ENCODE measurements around the gene NELFA.
"Not testable (repeated sequence)": the region's sequence is repeated elsewhere in the genome, so short reads cannot be mapped to it uniquely, and the experiment has no call there.

The NELFA gene

GRCh38 chr4:2007804-2008670 is 737 bp downstream of the NELFA start:
- TF ChIP-seq ZFX (IDR thresholded peaks at IDR 0.05; ENCODE audit: borderline replicate concordance) (no peak), CTCF (IDR thresholded peaks at IDR 0.05) (no peak)
- H3K27ac ChIP-seq = peak overlapping the region; percentile 97

GRCh38 chr4:2006956-2007653 is 1.7 kb downstream of the NELFA start:
- TF ChIP-seq ZFX (IDR thresholded peaks at IDR 0.05; ENCODE audit: borderline replicate concordance) (no peak), CTCF (IDR thresholded peaks at IDR 0.05) (no peak)
- H3K27ac ChIP-seq = no peak overlapping the region; the same call in 1 of the 2 replicates

GRCh38 chr4:2006367-2006766 is 2.4 kb downstream of the NELFA start:
- TF ChIP-seq ZFX (IDR thresholded peaks at IDR 0.05; ENCODE audit: borderline replicate concordance) (no peak), CTCF (IDR thresholded peaks at IDR 0.05) (no peak)
- no peak overlapping the region for H3K27ac ChIP-seq

- H3K27ac ChIP-seq = not testable (repeated sequence)
Observed at GRCh38 chr4:2003361-2003760, 5.4 kb downstream of the NELFA start.

GRCh38 chr4:1999308-1999707 is 9.5 kb downstream of the NELFA start:
- not testable (repeated sequence) for H3K27ac ChIP-seq

GRCh38 chr4:1998296-1998695 is 10.5 kb downstream of the NELFA start:
- TF ChIP-seq ZFX (IDR thresholded peaks at IDR 0.05; ENCODE audit: borderline replicate concordance) (no peak), CTCF (IDR thresholded peaks at IDR 0.05) (no peak)
- 0 out of 2 replicates have a peak overlapping the region, but pooled peaks have one; percentile 18 for H3K27ac ChIP-seq

GRCh38 chr4:1997712-1998111 is 11.1 kb downstream of the NELFA start:
- TF ChIP-seq CTCF (IDR thresholded peaks at IDR 0.05) = no peak
- TF ChIP-seq ZFX (IDR thresholded peaks at IDR 0.05; ENCODE audit: borderline replicate concordance) = no peak
- 0 out of 2 replicates have a peak overlapping the region, but pooled peaks have one; percentile 18 for H3K27ac ChIP-seq

GRCh38 chr4:1996866-1997611 is 11.7 kb downstream of the NELFA start:
- no peak for TF ChIP-seq ZFX (IDR thresholded peaks at IDR 0.05; ENCODE audit: borderline replicate concordance)
- no peak for TF ChIP-seq CTCF (IDR thresholded peaks at IDR 0.05)
- no peak overlapping the region for H3K27ac ChIP-seq

All from 22Rv1 (cell line).